Measurements from ENCODE around the gene CCDC190. TPM values are rescaled to one million over a fixed set of nuclear protein-coding genes. Genes with fewer than 3 reads are reported as not detected.

Gene CCDC190
- total and polyA plus RNA-seq, 2 of the 8 experiments (the other 6 are each of a cell fraction or from before 2014, with no cell fraction given): not detected

DNA sequence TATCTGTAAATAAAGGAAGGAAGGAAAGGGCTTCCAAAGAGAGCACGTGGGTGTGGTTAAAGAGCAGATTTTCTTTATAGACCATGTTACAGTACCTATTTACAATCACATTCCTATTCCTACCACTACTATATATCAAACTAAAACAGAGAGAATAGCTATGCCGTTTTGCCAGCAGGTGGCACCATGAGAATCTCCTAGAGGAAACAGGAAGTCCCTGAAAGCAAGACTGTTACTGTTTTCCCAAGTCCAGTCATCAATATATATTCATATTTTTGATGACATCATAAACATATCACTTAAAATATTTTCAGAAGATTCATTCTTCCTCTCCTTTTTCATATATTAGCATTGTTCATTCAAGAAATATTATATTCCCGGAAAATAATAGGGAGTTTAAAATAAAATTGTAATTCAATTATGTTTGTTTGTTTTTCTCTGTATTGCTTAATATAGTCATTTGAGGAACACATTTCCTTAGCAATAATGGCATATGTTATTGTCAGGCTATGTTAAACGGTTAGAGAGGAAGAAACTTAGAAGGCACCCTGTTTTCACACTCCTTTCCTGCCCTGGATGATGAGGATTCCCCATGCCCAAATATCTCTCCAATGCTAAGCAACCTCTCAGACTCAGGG is 6.6 kb downstream of the CCDC190 start (continued):
- TF ChIP-seq POU5F1 (IDR thresholded peaks at IDR 0.05; ENCODE audit: low read depth, low read length) (no peak), JUND (IDR thresholded peaks at IDR 0.05; ENCODE audit: low read length) (no peak), CREB1 (IDR thresholded peaks at IDR 0.05) (no peak), KDM1A (IDR thresholded peaks at IDR 0.05; ENCODE audit: borderline replicate concordance, low read length) (no peak), BRCA1 (IDR thresholded peaks at IDR 0.05; ENCODE audit: low read depth, low read length) (no peak), KDM4A (IDR thresholded peaks at IDR 0.05; ENCODE audit: low read depth, low read length, severe bottlenecking) (no peak)
